ENCODE measurements around the gene NRXN2.
A peak's percentile ranks its signal among the peaks of the same experiment; 100 is the strongest.

The NRXN2 gene

GRCh38 chr11:64763526-64764039 lies 40.6 kb upstream of the NRXN2 start:
- no peak for DNase-seq (ENCODE audit: low spot score in 2 of 2)
- Histone ChIP-seq H3K4me3 (no peak overlapping the region), H3K9me3 (no peaks in the 10 kb centered on the region), H3K4me1 (peaks cover 4% of the 10 kb centered on the region), H3K27me3 (ENCODE audit: low read depth) (no peaks in the 10 kb centered on the region), H3K36me3 (replicated peaks) (peaks cover 63% of the 10 kb centered on the region)
- in situ Hi-C loops (cut with MboI; ENCODE audit: low sequenced_read_pairs), result no loop called here

GRCh38 chr11:64762674-64763525 lies 39.9 kb upstream of the NRXN2 start:
- Histone ChIP-seq H3K4me3 (no peak overlapping the region), H3K27me3 (ENCODE audit: low read depth) (no peaks in the 10 kb centered on the region), H3K9me3 (no peaks in the 10 kb centered on the region), H3K36me3 (replicated peaks) (peaks cover 56% of the 10 kb centered on the region), H3K4me1 (peaks cover 4% of the 10 kb centered on the region)
- no peak for DNase-seq (ENCODE audit: low spot score in 2 of 2)
- in situ Hi-C loops (cut with MboI; ENCODE audit: low sequenced_read_pairs), result no loop called here

- Histone ChIP-seq H3K4me3 (no peak overlapping the region), H3K36me3 (replicated peaks) (peaks cover 50% of the 10 kb centered on the region), H3K4me1 (peaks cover 4% of the 10 kb centered on the region), H3K27me3 (ENCODE audit: low read depth) (no peaks in the 10 kb centered on the region), H3K9me3 (no peaks in the 10 kb centered on the region)
- in situ Hi-C loops (cut with MboI; ENCODE audit: low sequenced_read_pairs), result no loop called here
- no peak for DNase-seq (ENCODE audit: low spot score in 2 of 2)
Observed at GRCh38 chr11:64762277-64762673, 39.3 kb upstream of the NRXN2 start.

DNA sequence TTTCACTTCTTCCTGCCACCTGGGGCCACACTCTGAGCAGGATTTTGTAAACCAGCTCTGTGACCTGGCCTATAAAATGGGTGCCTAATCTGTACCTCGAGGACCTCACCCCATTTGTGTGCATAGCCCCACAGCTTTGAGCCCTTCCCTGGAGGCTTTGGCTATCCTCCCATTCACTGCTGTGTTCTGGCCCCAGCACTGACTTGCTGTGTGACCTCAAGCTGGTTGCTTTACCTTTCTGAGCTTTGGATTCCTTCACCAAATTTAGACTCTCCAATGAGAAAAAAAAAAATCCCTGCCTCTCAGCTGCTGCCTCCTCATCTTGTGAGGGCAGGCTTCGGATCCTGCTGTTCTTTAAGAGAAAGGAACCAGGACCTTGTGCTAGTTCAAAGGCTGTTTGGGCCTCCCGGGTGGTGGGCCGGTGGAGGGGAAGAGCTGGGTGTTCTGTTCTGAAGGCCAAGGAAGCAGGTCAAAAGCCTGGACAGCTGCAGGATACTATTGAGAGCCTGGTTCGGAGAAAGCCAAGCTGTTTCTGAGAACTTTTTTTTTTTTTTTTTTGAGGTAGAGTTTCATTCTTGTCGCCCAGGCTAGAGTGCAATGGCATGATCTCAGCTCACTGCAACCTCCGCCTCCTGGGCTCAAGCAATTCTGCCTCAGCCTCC lies 37.9 kb upstream of the NRXN2 start:
- Histone ChIP-seq H3K4me1 (peaks cover 4% of the 10 kb centered on the region), H3K4me3 (no peak overlapping the region), H3K9me3 (no peaks in the 10 kb centered on the region), H3K27me3 (ENCODE audit: low read depth) (no peaks in the 10 kb centered on the region), H3K36me3 (replicated peaks) (peaks cover 40% of the 10 kb centered on the region)
- in situ Hi-C loops (cut with MboI; ENCODE audit: low sequenced_read_pairs), result no loop called here
- no peak for DNase-seq (ENCODE audit: low spot score in 2 of 2)

DNA sequence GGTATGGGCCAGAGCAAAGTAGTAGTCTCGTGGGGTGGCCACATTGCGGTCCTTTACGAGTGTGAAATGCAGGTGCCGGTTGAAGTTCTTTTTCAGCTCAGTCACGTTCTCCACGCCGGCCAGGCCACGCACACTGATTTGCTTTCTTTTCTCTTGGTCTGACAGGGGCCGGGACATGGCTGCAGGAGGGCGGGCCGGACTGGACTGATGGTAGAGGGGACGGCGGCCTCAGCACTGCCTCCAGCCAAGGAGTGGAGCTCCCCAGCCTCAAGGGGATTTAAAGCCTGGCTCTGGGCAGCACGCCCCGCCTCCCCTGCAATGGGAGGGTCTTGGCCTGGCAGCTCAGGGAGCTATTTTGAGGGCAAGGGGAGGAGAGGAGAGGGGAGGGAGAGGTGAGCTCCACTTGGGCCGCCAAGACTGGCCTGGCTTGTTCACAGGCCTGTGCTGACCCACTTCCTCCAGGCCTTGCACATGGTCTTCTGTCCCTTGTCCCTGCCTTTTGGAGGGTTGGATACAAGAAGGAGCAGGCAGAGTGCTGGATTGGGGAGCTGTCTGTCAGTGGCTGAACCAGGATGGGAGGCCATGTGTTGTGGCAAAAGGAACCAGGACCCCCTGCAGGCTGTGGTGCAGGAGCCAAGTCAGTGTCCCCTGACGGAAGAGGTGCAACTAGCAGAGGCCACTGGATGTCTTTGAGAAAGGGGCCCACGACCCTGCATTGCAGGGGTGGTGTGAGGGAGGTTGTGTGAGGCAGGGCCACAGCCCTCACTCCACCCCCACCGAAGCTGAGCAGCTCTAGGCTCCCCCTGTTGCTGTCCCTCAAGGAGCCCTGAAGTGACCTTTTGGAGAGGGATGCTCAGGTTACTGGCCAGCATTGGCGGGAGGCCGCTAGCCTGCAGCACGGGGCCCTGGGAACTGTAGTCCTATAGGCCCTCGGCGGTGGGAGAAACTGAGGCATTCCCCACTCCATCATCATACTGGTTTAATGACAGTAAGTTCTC lies 37.0 kb upstream of the NRXN2 start, which contains the start of gene PYGM:
PYGM (minus strand) TSS at position 253 of the 998 bp plus-strand sequence; CDS start at position 177, 76 bp downstream.
- DNase-seq (ENCODE audit: low spot score in 2 of 2), result peak in 1 of 2 experiments; percentile 78
- H3K4me3 ChIP-seq, result no peak within 1 kb of the TSS
- H3K4me1 ChIP-seq, result peaks cover 4% of the 10 kb centered on the region
- in situ Hi-C loops (cut with MboI; ENCODE audit: low sequenced_read_pairs), result no loop called here
- H3K36me3 ChIP-seq (replicated peaks), result peaks cover 31% of the 10 kb centered on the region
- no peaks in the 10 kb centered on the region for H3K9me3 ChIP-seq
- H3K27me3 ChIP-seq (ENCODE audit: low read depth), result no peaks in the 10 kb centered on the region

DNA sequence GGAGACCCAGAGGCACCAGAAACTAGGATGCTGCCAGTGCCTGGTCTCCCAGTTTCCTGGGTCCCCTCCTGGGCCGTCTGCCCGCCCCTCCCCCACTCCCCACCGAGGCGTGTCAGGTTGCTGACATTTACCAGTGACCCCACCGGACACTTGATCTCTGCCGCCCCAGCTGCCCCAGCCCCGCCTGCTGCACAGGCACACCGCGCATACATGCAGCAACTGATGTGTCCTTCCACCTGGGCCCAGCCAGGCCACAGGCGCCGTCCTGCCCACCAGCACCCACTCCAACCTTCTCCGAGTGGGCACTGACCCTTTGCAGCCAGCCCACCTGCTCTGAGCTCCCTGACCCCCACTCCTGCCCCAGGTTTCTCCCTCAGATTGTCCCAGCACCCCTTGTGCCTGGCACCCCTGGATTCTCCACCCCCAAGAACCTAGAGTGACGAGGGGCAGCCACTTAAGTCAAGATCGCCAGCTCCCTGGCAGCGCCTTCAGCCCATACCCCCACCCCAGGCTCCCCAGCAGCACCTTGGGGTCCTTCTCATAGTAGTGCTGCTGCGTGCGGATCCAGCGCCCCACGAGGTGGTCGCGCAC lies 36.2 kb upstream of the NRXN2 start:
- Histone ChIP-seq H3K4me3 (no peak overlapping the region), H3K9me3 (no peaks in the 10 kb centered on the region), H3K36me3 (replicated peaks) (peaks cover 23% of the 10 kb centered on the region), H3K4me1 (peaks cover 4% of the 10 kb centered on the region), H3K27me3 (ENCODE audit: low read depth) (no peaks in the 10 kb centered on the region)
- in situ Hi-C loops (cut with MboI; ENCODE audit: low sequenced_read_pairs), result no loop called here
- peak in 1 of 2 experiments; percentile 45 for DNase-seq (ENCODE audit: low spot score in 2 of 2)

DNA sequence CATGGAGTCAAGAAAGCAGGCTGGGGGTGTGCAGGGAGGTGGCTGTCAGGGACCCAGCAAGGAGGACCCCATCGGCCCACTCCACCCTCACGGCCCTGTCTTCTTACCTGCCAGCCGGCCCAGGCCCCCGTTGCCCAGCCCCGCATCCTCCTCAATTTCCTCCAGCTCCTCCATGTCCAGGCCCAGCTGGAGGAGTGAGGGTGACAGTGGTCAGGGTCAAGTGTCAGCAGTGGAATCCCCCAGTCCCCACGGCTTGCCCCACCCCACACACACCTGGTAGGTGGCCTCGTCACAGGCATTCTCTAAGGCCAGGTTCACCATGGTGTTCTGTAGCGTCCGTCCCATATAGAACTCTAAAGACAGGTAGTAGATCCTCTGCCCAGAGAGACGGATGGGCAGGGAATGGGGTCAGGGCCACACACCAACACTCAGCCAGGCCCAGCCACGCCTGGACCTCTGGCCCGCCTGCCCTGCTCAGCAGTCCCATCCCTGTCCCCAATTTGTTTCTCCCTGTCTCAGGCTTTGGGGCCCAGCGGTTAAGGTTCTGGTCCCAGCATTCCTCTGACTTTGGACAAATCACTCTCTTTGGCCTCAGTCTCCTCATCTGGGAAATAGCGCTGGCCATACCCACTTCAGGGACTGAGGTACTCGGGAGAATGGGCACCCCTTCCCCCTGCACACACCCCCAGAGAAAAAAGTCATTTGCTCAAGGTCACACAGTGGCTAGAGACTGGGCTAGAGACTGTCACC lies 35.5 kb upstream of the NRXN2 start:
- Histone ChIP-seq H3K27me3 (ENCODE audit: low read depth) (no peaks in the 10 kb centered on the region), H3K4me3 (no peak overlapping the region), H3K36me3 (replicated peaks) (peaks cover 16% of the 10 kb centered on the region), H3K9me3 (no peaks in the 10 kb centered on the region), H3K4me1 (peaks cover 4% of the 10 kb centered on the region)
- no peak for DNase-seq (ENCODE audit: low spot score in 2 of 2)
- in situ Hi-C loops (cut with MboI; ENCODE audit: low sequenced_read_pairs), result no loop called here

- DNase-seq (ENCODE audit: low spot score in 2 of 2), result no peak
- H3K9me3 ChIP-seq, result no peaks in the 10 kb centered on the region
- H3K27me3 ChIP-seq (ENCODE audit: low read depth), result no peaks in the 10 kb centered on the region
- H3K4me1 ChIP-seq, result peaks cover 4% of the 10 kb centered on the region
- H3K36me3 ChIP-seq (replicated peaks), result peaks cover 8% of the 10 kb centered on the region
- in situ Hi-C loops (cut with MboI; ENCODE audit: low sequenced_read_pairs), result no loop called here
- H3K4me3 ChIP-seq, result no peak overlapping the region
Observed at GRCh38 chr11:64757549-64758329, 34.7 kb upstream of the NRXN2 start.

GRCh38 chr11:64755681-64756361 lies 32.8 kb upstream of the NRXN2 start:
- no peaks in the 10 kb centered on the region for H3K9me3 ChIP-seq
- in situ Hi-C loops (cut with MboI; ENCODE audit: low sequenced_read_pairs), result no loop called here
- DNase-seq (ENCODE audit: low spot score in 2 of 2), result no peak
- H3K36me3 ChIP-seq (replicated peaks), result no peaks in the 10 kb centered on the region
- H3K27me3 ChIP-seq (ENCODE audit: low read depth), result no peaks in the 10 kb centered on the region
- H3K4me3 ChIP-seq, result no peak overlapping the region
- H3K4me1 ChIP-seq, result peaks cover 4% of the 10 kb centered on the region

GRCh38 chr11:64754919-64755662 lies 32.1 kb upstream of the NRXN2 start:
- no peak overlapping the region for H3K4me3 ChIP-seq
- no peaks in the 10 kb centered on the region for H3K36me3 ChIP-seq (replicated peaks)
- no peak for DNase-seq (ENCODE audit: low spot score in 2 of 2)
- peaks cover 3% of the 10 kb centered on the region for H3K4me1 ChIP-seq
- H3K9me3 ChIP-seq, result no peaks in the 10 kb centered on the region
- H3K27me3 ChIP-seq (ENCODE audit: low read depth), result no peaks in the 10 kb centered on the region
- in situ Hi-C loops (cut with MboI; ENCODE audit: low sequenced_read_pairs), result no loop called here

Data from HAP-1 (cell line).